HL-60 (cell line): ENCODE results near the gene SCAF8.

Experiments used
- GABPA ChIP-seq: IDR thresholded peaks from 2 replicates; pipeline ENCODE4 v1.6.1; 2012; ENCODE audit warnings: low read depth
- TF ChIP-seq, protein P1 (sequence below): IDR thresholded peaks from one replicate; pipeline ENCODE4 v1.5.1; 2011; ENCODE audit warnings: low read length, control low read depth, inconsistent platforms; ENCODE audit not compliant: insufficient read depth

DNA sequence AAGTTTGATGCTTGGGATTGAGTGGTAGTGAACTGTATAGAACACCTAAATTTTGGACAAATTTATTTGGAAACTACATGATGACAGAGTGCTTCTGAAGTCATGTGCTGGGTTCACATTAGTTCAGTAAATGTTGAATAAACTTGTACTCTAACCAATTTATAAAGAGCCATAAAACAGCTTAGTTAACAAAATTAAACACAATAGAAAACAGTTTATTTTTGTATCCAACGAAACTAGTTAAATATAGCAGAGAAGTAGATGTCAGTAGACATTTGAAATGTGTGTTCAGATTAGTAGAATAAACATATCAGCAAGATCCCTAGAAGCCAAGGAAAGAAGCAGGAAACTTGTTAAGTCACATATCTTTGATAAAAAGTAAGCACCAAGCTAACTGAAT, 32.1 kb downstream of the SCAF8 start:
- TF ChIP-seq, protein P1, sequence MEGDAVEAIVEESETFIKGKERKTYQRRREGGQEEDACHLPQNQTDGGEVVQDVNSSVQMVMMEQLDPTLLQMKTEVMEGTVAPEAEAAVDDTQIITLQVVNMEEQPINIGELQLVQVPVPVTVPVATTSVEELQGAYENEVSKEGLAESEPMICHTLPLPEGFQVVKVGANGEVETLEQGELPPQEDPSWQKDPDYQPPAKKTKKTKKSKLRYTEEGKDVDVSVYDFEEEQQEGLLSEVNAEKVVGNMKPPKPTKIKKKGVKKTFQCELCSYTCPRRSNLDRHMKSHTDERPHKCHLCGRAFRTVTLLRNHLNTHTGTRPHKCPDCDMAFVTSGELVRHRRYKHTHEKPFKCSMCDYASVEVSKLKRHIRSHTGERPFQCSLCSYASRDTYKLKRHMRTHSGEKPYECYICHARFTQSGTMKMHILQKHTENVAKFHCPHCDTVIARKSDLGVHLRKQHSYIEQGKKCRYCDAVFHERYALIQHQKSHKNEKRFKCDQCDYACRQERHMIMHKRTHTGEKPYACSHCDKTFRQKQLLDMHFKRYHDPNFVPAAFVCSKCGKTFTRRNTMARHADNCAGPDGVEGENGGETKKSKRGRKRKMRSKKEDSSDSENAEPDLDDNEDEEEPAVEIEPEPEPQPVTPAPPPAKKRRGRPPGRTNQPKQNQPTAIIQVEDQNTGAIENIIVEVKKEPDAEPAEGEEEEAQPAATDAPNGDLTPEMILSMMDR, result no peak
- TF ChIP-seq GABPA, result no peak
